ENCODE measurements around the gene TF.
A peak's percentile ranks its signal among the peaks of the same experiment; 100 is the strongest.

TF gene

GRCh38 chr3:133797396-133798105 lies 51.4 kb downstream of the TF start:
- Histone ChIP-seq H3K9ac (ENCODE audit: low read length) (no peak overlapping the region), H3K36me3 (ENCODE audit: insufficient read depth, low read length) (no peaks in the 10 kb centered on the region), H3K4me3 (ENCODE audit: low read depth in 1 of 2, low read length in 2 of 2) (no peak overlapping the region), H3K9me3 (ENCODE audit: low read length) (no peaks in the 10 kb centered on the region), H3K27ac (ENCODE audit: low read depth, low read length) (no peak overlapping the region), H3K4me1 (ENCODE audit: insufficient read depth, low read length) (no peaks in the 10 kb centered on the region), H3K27me3 (ENCODE audit: control insufficient read depth in 1 of 2, insufficient read depth in 2 of 2, low read length in 2 of 2) (no peaks in the 10 kb centered on the region)

- no peak overlapping the region for H3K27ac ChIP-seq (ENCODE audit: low read depth, low read length)
- no peaks in the 10 kb centered on the region for H3K4me1 ChIP-seq (ENCODE audit: insufficient read depth, low read length)
- H3K9ac ChIP-seq (ENCODE audit: low read length): no peak overlapping the region
- no peaks in the 10 kb centered on the region for H3K36me3 ChIP-seq (ENCODE audit: insufficient read depth, low read length)
- H3K4me3 ChIP-seq (ENCODE audit: low read depth in 1 of 2, low read length in 2 of 2): no peak overlapping the region
- no peaks in the 10 kb centered on the region for H3K9me3 ChIP-seq (ENCODE audit: low read length)
- H3K27me3 ChIP-seq (ENCODE audit: control insufficient read depth in 1 of 2, insufficient read depth in 2 of 2, low read length in 2 of 2): no peaks in the 10 kb centered on the region
Observed at GRCh38 chr3:133799794-133800585, 53.8 kb downstream of the TF start.

GRCh38 chr3:133803469-133803868 lies 57.3 kb downstream of the TF start:
- no peaks in the 10 kb centered on the region for H3K27me3 ChIP-seq (ENCODE audit: control insufficient read depth in 1 of 2, insufficient read depth in 2 of 2, low read length in 2 of 2)
- no peak overlapping the region for H3K4me3 ChIP-seq (ENCODE audit: low read depth in 1 of 2, low read length in 2 of 2)
- no peak overlapping the region for H3K9ac ChIP-seq (ENCODE audit: low read length)
- H3K4me1 ChIP-seq (ENCODE audit: insufficient read depth, low read length): no peaks in the 10 kb centered on the region
- H3K27ac ChIP-seq (ENCODE audit: low read depth, low read length): no peak overlapping the region
- no peaks in the 10 kb centered on the region for H3K36me3 ChIP-seq (ENCODE audit: insufficient read depth, low read length)
- H3K9me3 ChIP-seq (ENCODE audit: low read length): no peaks in the 10 kb centered on the region

- Histone ChIP-seq H3K9me3 (ENCODE audit: low read length) (no peaks in the 10 kb centered on the region), H3K27ac (ENCODE audit: low read depth, low read length) (no peak overlapping the region), H3K4me1 (ENCODE audit: insufficient read depth, low read length) (no peaks in the 10 kb centered on the region), H3K9ac (ENCODE audit: low read length) (no peak overlapping the region), H3K36me3 (ENCODE audit: insufficient read depth, low read length) (no peaks in the 10 kb centered on the region), H3K27me3 (ENCODE audit: control insufficient read depth in 1 of 2, insufficient read depth in 2 of 2, low read length in 2 of 2) (no peaks in the 10 kb centered on the region), H3K4me3 (ENCODE audit: low read depth in 1 of 2, low read length in 2 of 2) (peak overlapping the region; percentile 63 to 74)
Observed at GRCh38 chr3:133804896-133805295, 58.7 kb downstream of the TF start.

GRCh38 chr3:133805384-133805701 lies 59.1 kb downstream of the TF start:
- H3K9ac ChIP-seq (ENCODE audit: low read length): no peak overlapping the region
- H3K4me1 ChIP-seq (ENCODE audit: insufficient read depth, low read length): no peaks in the 10 kb centered on the region
- H3K36me3 ChIP-seq (ENCODE audit: insufficient read depth, low read length): no peaks in the 10 kb centered on the region
- H3K27ac ChIP-seq (ENCODE audit: low read depth, low read length): no peak overlapping the region
- H3K9me3 ChIP-seq (ENCODE audit: low read length): no peaks in the 10 kb centered on the region
- peak overlapping the region; percentile 63 to 74 for H3K4me3 ChIP-seq (ENCODE audit: low read depth in 1 of 2, low read length in 2 of 2)
- H3K27me3 ChIP-seq (ENCODE audit: control insufficient read depth in 1 of 2, insufficient read depth in 2 of 2, low read length in 2 of 2): no peaks in the 10 kb centered on the region

- Histone ChIP-seq H3K27me3 (ENCODE audit: control insufficient read depth in 1 of 2, insufficient read depth in 2 of 2, low read length in 2 of 2) (no peaks in the 10 kb centered on the region), H3K9me3 (ENCODE audit: low read length) (no peaks in the 10 kb centered on the region), H3K4me1 (ENCODE audit: insufficient read depth, low read length) (no peaks in the 10 kb centered on the region), H3K9ac (ENCODE audit: low read length) (peak within 1 kb of the TSS; percentile 12), H3K36me3 (ENCODE audit: insufficient read depth, low read length) (peaks cover under 1% of the 10 kb centered on the region), H3K27ac (ENCODE audit: low read depth, low read length) (peak within 1 kb of the TSS; percentile 46), H3K4me3 (ENCODE audit: low read depth in 1 of 2, low read length in 2 of 2) (peak within 1 kb of the TSS; percentile 63 to 74)
Observed at GRCh38 chr3:133805702-133806475, 59.7 kb downstream of the TF start, which contains the start of gene SRPRB. Gene SRPRB (plus strand): TSS chr3:133805815. CDS start chr3:133805849, 34 bp downstream.

DNA sequence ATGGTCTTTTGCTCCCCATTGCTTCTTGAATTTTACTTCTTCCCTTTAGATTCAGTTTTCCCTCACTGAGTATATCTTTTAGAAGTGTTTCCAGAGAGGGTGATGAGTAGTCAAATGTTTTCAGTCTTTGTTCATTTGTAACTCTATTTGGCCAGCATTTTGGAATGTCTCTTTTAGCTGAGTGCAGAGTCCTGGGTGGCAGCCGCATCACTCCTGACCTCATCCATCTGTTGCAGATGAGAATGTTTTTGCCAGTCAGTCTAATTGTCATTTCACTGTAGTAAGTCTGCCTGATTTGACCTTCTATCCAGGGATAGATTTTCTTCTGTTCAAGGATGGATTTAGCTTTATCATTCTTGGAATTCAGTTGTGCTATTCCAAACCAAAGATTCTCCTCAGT lies 66.7 kb downstream of the TF start:
- Histone ChIP-seq H3K36me3 (ENCODE audit: insufficient read depth, low read length) (peaks cover 17% of the 10 kb centered on the region), H3K4me1 (ENCODE audit: insufficient read depth, low read length) (no peaks in the 10 kb centered on the region)

DNA sequence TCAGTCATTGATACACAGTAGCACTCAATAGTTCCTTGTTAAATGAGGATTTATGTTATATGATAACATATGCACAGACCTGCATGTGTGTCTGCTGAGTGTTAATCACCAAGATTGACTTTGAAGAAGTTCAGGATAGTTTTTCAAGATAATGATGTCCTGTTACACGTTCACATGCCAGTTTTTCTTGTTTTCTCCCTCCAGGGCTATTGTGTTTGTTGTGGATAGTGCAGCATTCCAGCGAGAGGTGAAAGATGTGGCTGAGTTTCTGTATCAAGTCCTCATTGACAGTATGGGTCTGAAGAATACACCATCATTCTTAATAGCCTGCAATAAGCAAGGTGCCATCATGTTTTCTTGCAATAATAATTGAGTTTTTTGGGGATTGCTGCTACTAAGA lies 69.2 kb downstream of the TF start:
- H3K27ac ChIP-seq (ENCODE audit: low read depth, low read length): no peak overlapping the region
- H3K9me3 ChIP-seq (ENCODE audit: low read length): no peaks in the 10 kb centered on the region
- peaks cover 26% of the 10 kb centered on the region for H3K36me3 ChIP-seq (ENCODE audit: insufficient read depth, low read length)
- H3K4me1 ChIP-seq (ENCODE audit: insufficient read depth, low read length): no peaks in the 10 kb centered on the region
- H3K27me3 ChIP-seq (ENCODE audit: control insufficient read depth in 1 of 2, insufficient read depth in 2 of 2, low read length in 2 of 2): no peaks in the 10 kb centered on the region
- H3K4me3 ChIP-seq (ENCODE audit: low read depth in 1 of 2, low read length in 2 of 2): no peak overlapping the region
- H3K9ac ChIP-seq (ENCODE audit: low read length): no peak overlapping the region

More for the DNA sequence above, 66.7 kb downstream of the TF start:
- Histone ChIP-seq H3K9me3 (ENCODE audit: low read length) (no peaks in the 10 kb centered on the region), H3K9ac (ENCODE audit: low read length) (no peak overlapping the region), H3K27me3 (ENCODE audit: control insufficient read depth in 1 of 2, insufficient read depth in 2 of 2, low read length in 2 of 2) (no peaks in the 10 kb centered on the region), H3K4me3 (ENCODE audit: low read depth in 1 of 2, low read length in 2 of 2) (no peak overlapping the region), H3K27ac (ENCODE audit: low read depth, low read length) (no peak overlapping the region)

DNA sequence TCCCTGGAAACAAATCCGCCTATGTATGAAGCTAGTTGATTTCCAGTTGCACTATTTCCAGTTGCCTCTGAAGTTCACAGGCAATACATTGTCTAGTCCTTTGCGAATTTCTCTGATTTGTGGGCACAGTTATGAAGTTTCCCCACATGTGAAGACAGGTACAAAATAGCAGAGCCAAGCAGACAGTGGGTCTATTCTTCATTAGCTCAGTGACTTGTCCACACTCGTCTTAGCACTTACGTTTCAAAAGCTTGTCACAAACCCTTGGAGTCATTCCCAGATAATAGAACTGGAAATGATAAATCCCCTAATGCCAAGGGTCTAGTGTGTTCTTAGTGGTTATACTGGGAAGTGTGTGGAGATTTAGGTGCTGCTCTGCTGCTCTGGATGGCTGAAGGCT lies 73.9 kb downstream of the TF start:
- no peaks in the 10 kb centered on the region for H3K9me3 ChIP-seq (ENCODE audit: low read length)
- H3K4me1 ChIP-seq (ENCODE audit: insufficient read depth, low read length): no peaks in the 10 kb centered on the region
- H3K4me3 ChIP-seq (ENCODE audit: low read depth in 1 of 2, low read length in 2 of 2): no peak overlapping the region
- peaks cover 47% of the 10 kb centered on the region for H3K36me3 ChIP-seq (ENCODE audit: insufficient read depth, low read length)
- H3K27ac ChIP-seq (ENCODE audit: low read depth, low read length): no peak overlapping the region
- H3K9ac ChIP-seq (ENCODE audit: low read length): no peak overlapping the region
- H3K27me3 ChIP-seq (ENCODE audit: control insufficient read depth in 1 of 2, insufficient read depth in 2 of 2, low read length in 2 of 2): no peaks in the 10 kb centered on the region

GRCh38 chr3:133820889-133821675 lies 74.9 kb downstream of the TF start:
- no peaks in the 10 kb centered on the region for H3K9me3 ChIP-seq (ENCODE audit: low read length)
- H3K4me3 ChIP-seq (ENCODE audit: low read depth in 1 of 2, low read length in 2 of 2): no peak overlapping the region
- peaks cover 42% of the 10 kb centered on the region for H3K36me3 ChIP-seq (ENCODE audit: insufficient read depth, low read length)
- H3K9ac ChIP-seq (ENCODE audit: low read length): no peak overlapping the region
- H3K27ac ChIP-seq (ENCODE audit: low read depth, low read length): no peak overlapping the region
- no peaks in the 10 kb centered on the region for H3K27me3 ChIP-seq (ENCODE audit: control insufficient read depth in 1 of 2, insufficient read depth in 2 of 2, low read length in 2 of 2)
- no peaks in the 10 kb centered on the region for H3K4me1 ChIP-seq (ENCODE audit: insufficient read depth, low read length)
